ENCODE results near the gene TNS3.

DNA sequence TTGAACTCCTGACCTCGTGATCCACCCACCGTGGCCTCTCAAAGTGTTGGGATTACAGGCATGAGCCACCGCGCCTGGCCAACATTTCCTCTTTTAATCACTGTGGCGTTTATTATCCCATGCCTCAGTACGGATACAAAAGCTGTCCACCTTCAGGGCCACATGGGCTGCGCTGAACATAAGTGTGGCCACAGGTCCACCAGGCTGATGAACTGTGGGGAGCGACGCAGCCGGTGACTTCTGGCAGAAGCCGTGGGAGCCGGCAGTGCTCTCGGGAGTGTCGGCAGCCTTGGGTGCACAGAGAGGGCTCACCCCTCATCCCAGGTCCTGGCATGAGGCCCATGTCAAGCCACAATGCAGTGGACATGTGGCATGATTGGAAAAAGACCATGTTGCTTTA lies 223.6 kb downstream of the TNS3 start:
- TF ChIP-seq, protein P1, sequence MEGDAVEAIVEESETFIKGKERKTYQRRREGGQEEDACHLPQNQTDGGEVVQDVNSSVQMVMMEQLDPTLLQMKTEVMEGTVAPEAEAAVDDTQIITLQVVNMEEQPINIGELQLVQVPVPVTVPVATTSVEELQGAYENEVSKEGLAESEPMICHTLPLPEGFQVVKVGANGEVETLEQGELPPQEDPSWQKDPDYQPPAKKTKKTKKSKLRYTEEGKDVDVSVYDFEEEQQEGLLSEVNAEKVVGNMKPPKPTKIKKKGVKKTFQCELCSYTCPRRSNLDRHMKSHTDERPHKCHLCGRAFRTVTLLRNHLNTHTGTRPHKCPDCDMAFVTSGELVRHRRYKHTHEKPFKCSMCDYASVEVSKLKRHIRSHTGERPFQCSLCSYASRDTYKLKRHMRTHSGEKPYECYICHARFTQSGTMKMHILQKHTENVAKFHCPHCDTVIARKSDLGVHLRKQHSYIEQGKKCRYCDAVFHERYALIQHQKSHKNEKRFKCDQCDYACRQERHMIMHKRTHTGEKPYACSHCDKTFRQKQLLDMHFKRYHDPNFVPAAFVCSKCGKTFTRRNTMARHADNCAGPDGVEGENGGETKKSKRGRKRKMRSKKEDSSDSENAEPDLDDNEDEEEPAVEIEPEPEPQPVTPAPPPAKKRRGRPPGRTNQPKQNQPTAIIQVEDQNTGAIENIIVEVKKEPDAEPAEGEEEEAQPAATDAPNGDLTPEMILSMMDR (IDR thresholded peaks at IDR 0.05; ENCODE audit: low read length), result no peak
- TF ChIP-seq EZH2 (optimal IDR thresholded peaks at IDR 0.05; ENCODE audit: low read depth, low read length) (no peak), EZH2phosphoT487 (IDR thresholded peaks at IDR 0.05; ENCODE audit: low read length) (no peak)
